Heart right ventricle (tissue), 16 donors: Measurements from ENCODE around the gene OSBPL10. TPM values are rescaled to one million over a fixed set of nuclear protein-coding genes. Genes with fewer than 3 reads are reported as not detected.
"Not testable (repeated sequence)": the region's sequence is repeated elsewhere in the genome, so short reads cannot be mapped to it uniquely, and the experiment has no call there.

Experiments used
- ATAC-seq, 8 donors: fragments of 200-7000 bp; cut with Tn5 transposase; one replicate each; pipeline ENCODE4 v1.9.1; 2020; ENCODE audit warnings: mild to moderate bottlenecking in 8 of 8, moderate library complexity in 8 of 8, moderate number of reproducible peaks in 1 of 8
- DNase-seq, 2 donors: peaks; one replicate each; pipeline ENCODE4 v3.0.0-alpha.2; 2020
- H3K27ac ChIP-seq, 10 donors: fragments of 200-600 bp; sonication (generic) in 2 of 10; one replicate each; pipeline versions ENCODE4 v1.5.0 to v1.8.0; 2020 to 2022; ENCODE audit warnings: mild to moderate bottlenecking in 3 of 10
- H3K27me3 ChIP-seq, 7 donors: fragments of 200-600 bp; one replicate each; pipeline ENCODE4 v1.8.0; 2021 to 2022; ENCODE audit warnings: mild to moderate bottlenecking in 2 of 7
- H3K36me3 ChIP-seq, 9 donors: fragments of 200-600 bp; sonication (generic) in 1 of 9; one replicate each; pipeline versions ENCODE4 v1.5.0 to v1.8.0; 2020 to 2022; ENCODE audit warnings: mild to moderate bottlenecking in 2 of 9
- H3K4me1 ChIP-seq, 9 donors: fragments of 200-600 bp; sonication (generic) in 1 of 9; one replicate each; pipeline versions ENCODE4 v1.5.0 to v1.8.0; 2020 to 2022; ENCODE audit warnings: mild to moderate bottlenecking in 4 of 9
- H3K4me3 ChIP-seq, 10 donors: fragments of 200-600 bp; sonication (generic) in 2 of 10; one replicate each; pipeline versions ENCODE4 v1.5.0 to v1.8.0; 2020 to 2022; ENCODE audit warnings: mild to moderate bottlenecking in 7 of 10, moderate library complexity in 2 of 10
- H3K9me3 ChIP-seq, 11 donors: fragments of 200-600 bp in 10 of 11; sonication (generic) in 2 of 11; one replicate each; pipeline versions ENCODE4 v1.5.0 to v1.8.0; 2013 to 2022; ENCODE audit warnings: mild to moderate bottlenecking in 2 of 11, control low read depth in 1 of 11, moderate library complexity in 1 of 11
- CTCF ChIP-seq, 9 donors: fragments of 200-600 bp; sonication (generic) in 2 of 9; IDR thresholded peaks; one replicate each; pipeline versions ENCODE4 v1.5.0 to v1.8.0; 2021 to 2022; ENCODE audit warnings: antibody characterized with exemption in 9 of 9, mild to moderate bottlenecking in 5 of 9, moderate library complexity in 1 of 9
- WGBS, 2 donors: extraction: QIAGEN DNeasy Blood & Tissue Kit; methylation state at CpG; one replicate each; pipeline ENCODE4 v1.1.7; 2013; ENCODE audit warnings: inconsistent platforms in 1 of 2; 5-methylcytosine and 5-hydroxymethylcytosine counted together
- intact Hi-C, 10 donors: fragments of 100-400 bp; cut with DNase I; formaldehyde crosslinking; loops; one replicate each; pipeline versions ENCODE4 v1.11.1 to v1.14.2; 2022
- polyA plus RNA-seq, 2 donors: library from polyadenylated mRNA; stranded (reverse); fragments of 200-250 nt; gene quantifications; one replicate each; pipeline ENCODE4 v1.2.3, GENCODE V29; 2013
- total RNA-seq, 10 donors: library from RNA; stranded (reverse); fragmentation: NEBNext Ultra II Directional in 3 of 10; extraction: Animal tissue kit (Norgen Biotek cat#: 25700) in 3 of 10; gene quantifications; one replicate each; pipeline versions ENCODE4 v1.2.1 to v1.2.4, GENCODE V29; 2021 to 2023
- donor health status: Arrhythmogenic right ventricular cardiomyopathy.
- donor health status: ischemic (EF 13 %, LVEDD 7.1; RV severe dilation, severe dysfunction).
- donor health status: healthy with polysubstance abuse.
- donor health status: DM: no; HTN: yes; CAD: no.
- donor health status: DM: no; HTN: no; CAD: no.
- donor health status: ischemic (EF 25% LVEDD 6.9; RV normal size, moderate dysfunction).
- donor health status: ischemic (EF 25% LVEDD 5.7; RV mildly dilated, moderate dysfunction).
- donor health status: healthy.
- donor health status: DM: yes; HTN: yes; CAD: no.
- donor health status: Ischemic cardiomyopathy.
- donor health status: ischemic (EF 35%, LVEDD 5.7; RV mildly dilated, moderate dysfunction).
- donor health status: nonischemic (EF 11% LVEDD 7.7; RV severe dilation, severe dysfunction).
- donor health status: DM: yes; HTN: yes; CAD: no.
- donor health status: PGD.
- donor health status: ischemic (EF 29% LVEDD 5.4; RV normal size, mild dysfunction).
- donor health status: nonischemic (EF 23%, LVEDD 6.1; RV moderate dilation, normal function).

The OSBPL10 gene
- total and polyA plus RNA-seq, 12 donors, result 1.2 to 8.5 (median 4.1) TPM

DNA sequence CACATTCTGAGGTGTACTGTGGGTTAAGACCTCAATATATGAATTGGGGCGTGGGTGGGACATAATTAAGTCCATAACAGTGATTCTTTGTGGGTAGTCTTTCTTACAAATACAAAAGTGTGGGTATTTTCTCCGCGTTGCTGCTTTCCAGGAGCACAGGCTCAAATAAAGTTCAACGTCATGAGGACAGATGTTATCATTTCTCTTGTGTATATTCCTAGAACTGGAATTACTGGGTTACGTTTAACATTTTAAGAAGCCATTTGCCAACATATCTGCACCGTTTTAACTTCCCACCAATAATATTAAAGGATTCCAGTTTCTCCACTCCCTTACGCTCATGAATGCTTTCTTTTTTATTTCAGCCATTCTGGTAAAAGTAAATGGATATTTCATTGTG, 40.1 kb upstream of the OSBPL10 start:
- Histone ChIP-seq H3K9me3 (no peaks in the 10 kb centered on the region), H3K36me3 (no peaks in the 10 kb centered on the region), H3K27me3 (no peaks in the 10 kb centered on the region), H3K4me1 (no peaks in the 10 kb centered on the region), H3K4me3 (no peak overlapping the region), H3K27ac (no peak overlapping the region)
- DNase-seq (no peak), ATAC-seq (no peak)
- intact Hi-C loops, result loop anchor here in 3 of 10 donors (2.0 to 5.0 kb wide), 3 partner anchors 121 to 124 kb away; no protein-coding TSS in a partner anchor
- no peak for TF ChIP-seq CTCF (IDR thresholded peaks at IDR 0.05)
- WGBS, 2 donors, result 72 to 84% methylated on average over 7 of the region's 7 CpGs

GRCh38 chr3:32018757-32019564, 37.9 kb upstream of the OSBPL10 start:
- Histone ChIP-seq H3K27ac (no peak overlapping the region), H3K4me1 (no peaks in the 10 kb centered on the region), H3K9me3 (no peaks in the 10 kb centered on the region), H3K27me3 (no peaks in the 10 kb centered on the region), H3K4me3 (no peak overlapping the region), H3K36me3 (no peaks in the 10 kb centered on the region)
- TF ChIP-seq CTCF (IDR thresholded peaks at IDR 0.05), result peak; percentile 60 to 83 (median 76)
- intact Hi-C loops, result loop anchor here in 7 of 10 donors (1.0 to 2.0 kb wide), 2 partner anchors 125 to 126 kb away; no protein-coding TSS in a partner anchor
- 49% methylated on average over 5 of the region's 5 CpGs for WGBS, 2 donors
- ATAC-seq, result peak in 6 of 8 donors; percentile 66 to 89 (median 79)
- DNase-seq, result peak in 1 of 2 donors; percentile 18

- no peak overlapping the region for H3K27ac ChIP-seq
- no peaks in the 10 kb centered on the region for H3K36me3 ChIP-seq
- intact Hi-C loops, result no loop called here
- no peak overlapping the region for H3K4me3 ChIP-seq
- H3K9me3 ChIP-seq, result peaks cover 0 to 3% (median 0%) of the 10 kb centered on the region in 11 donors
- DNase-seq, result no peak
- TF ChIP-seq CTCF (IDR thresholded peaks at IDR 0.05), result no peak
- 89 to 93% methylated on average over 3 of the region's 3 CpGs for WGBS, 2 donors
- no peak for ATAC-seq
- H3K27me3 ChIP-seq, result no peaks in the 10 kb centered on the region
- no peaks in the 10 kb centered on the region for H3K4me1 ChIP-seq
These were observed 36.2 kb upstream of the OSBPL10 start for GRCh38 chr3:32017286-32017685.

- H3K36me3 ChIP-seq, H3K27ac ChIP-seq, H3K9me3 ChIP-seq, DNase-seq, intact Hi-C loops, H3K27me3 ChIP-seq, H3K4me3 ChIP-seq, ATAC-seq, H3K4me1 ChIP-seq: not testable (repeated sequence)
- WGBS, 2 donors, result 91 to 95% methylated on average over 3 of the region's 3 CpGs
These were observed 34.6 kb upstream of the OSBPL10 start for GRCh38 chr3:32015638-32016037.

- H3K36me3 ChIP-seq, ATAC-seq, H3K27ac ChIP-seq, intact Hi-C loops, DNase-seq, H3K4me3 ChIP-seq, H3K9me3 ChIP-seq, H3K4me1 ChIP-seq: not testable (repeated sequence)
- H3K27me3 ChIP-seq, result peaks cover 0 to 10% (median 0%) of the 10 kb centered on the region in 7 donors
- 94 to 97% methylated on average over 7 of the region's 7 CpGs for WGBS, 2 donors
These were observed 29.6 kb upstream of the OSBPL10 start for GRCh38 chr3:32010699-32011098.
